Measurements from ENCODE around the gene DNAH8.

DNAH8 gene

GRCh38 chr6:39057251-39058155 is 342.4 kb downstream of the DNAH8 start:
- DNase-seq: no peak

- DNase-seq: no peak
These were observed 343.5 kb downstream of the DNAH8 start for GRCh38 chr6:39058471-39059147.

GRCh38 chr6:39059496-39060310 is 344.6 kb downstream of the DNAH8 start:
- DNase-seq: no peak

GRCh38 chr6:39060467-39061160 is 345.5 kb downstream of the DNAH8 start:
- DNase-seq: no peak

GRCh38 chr6:39061182-39061581 is 346.1 kb downstream of the DNAH8 start:
- no peak for DNase-seq

- no peak for DNase-seq
These were observed 346.5 kb downstream of the DNAH8 start for GRCh38 chr6:39061588-39061987.

- no peak for DNase-seq
These were observed 347.1 kb downstream of the DNAH8 start for GRCh38 chr6:39062014-39062740.

GRCh38 chr6:39063526-39063925 is 348.4 kb downstream of the DNAH8 start:
- no peak for DNase-seq

- no peak for DNase-seq
These were observed 350.4 kb downstream of the DNAH8 start for GRCh38 chr6:39065561-39065960.

GRCh38 chr6:39068391-39068790 is 353.3 kb downstream of the DNAH8 start:
- no peak for DNase-seq

- DNase-seq: no peak
These were observed 357.7 kb downstream of the DNAH8 start for GRCh38 chr6:39072830-39073229.

- DNase-seq: no peak
These were observed 358.6 kb downstream of the DNAH8 start for GRCh38 chr6:39073471-39074355.

GRCh38 chr6:39074486-39074885 is 359.4 kb downstream of the DNAH8 start:
- no peak for DNase-seq

- no peak for DNase-seq
These were observed 360.0 kb downstream of the DNAH8 start for GRCh38 chr6:39075010-39075686.

GRCh38 chr6:39075807-39076622 is 360.9 kb downstream of the DNAH8 start:
- no peak for DNase-seq

- DNase-seq: no peak
These were observed 361.8 kb downstream of the DNAH8 start for GRCh38 chr6:39076623-39077535.

- no peak for DNase-seq
These were observed 362.9 kb downstream of the DNAH8 start for GRCh38 chr6:39077882-39078594.

- DNase-seq: no peak
These were observed 363.6 kb downstream of the DNAH8 start for GRCh38 chr6:39078695-39079094.

All from NCI-H1930 (cell line).